Colonic mucosa (tissue), 4 donors: Measurements from ENCODE around the gene TMEM126B. TPM values are rescaled to one million over a fixed set of nuclear protein-coding genes. Genes with fewer than 3 reads are reported as not detected.

ENCODE experiments used
- DNase-seq: peaks from one replicate; pipeline ENCODE4 v3.0.0-alpha.2; 2020
- H3K27ac ChIP-seq: fragments of 200-600 bp; one replicate; pipeline ENCODE4 v1.8.0; 2021
- H3K27me3 ChIP-seq: fragments of 200-600 bp; one replicate; pipeline ENCODE4 v1.8.0; 2021
- H3K36me3 ChIP-seq: fragments of 200-600 bp; one replicate; pipeline ENCODE4 v1.8.0; 2021
- H3K4me1 ChIP-seq: fragments of 200-600 bp; one replicate; pipeline ENCODE4 v1.8.0; 2021; ENCODE audit warnings: mild to moderate bottlenecking
- H3K4me3 ChIP-seq: fragments of 200-600 bp; one replicate; pipeline ENCODE4 v1.8.0; 2021
- H3K9ac ChIP-seq, 2 donors: one replicate each; pipeline ENCODE4 v1.7.0; 2013; ENCODE audit warnings: control low read depth in 2 of 2, low read depth in 2 of 2, low read length in 2 of 2
- H3K9me3 ChIP-seq: fragments of 200-600 bp; one replicate; pipeline ENCODE4 v1.8.0; 2021
- intact Hi-C: fragments of 100-400 bp; cut with DNase I; formaldehyde crosslinking; loops from one replicate; pipeline ENCODE4 v1.14.1; 2022
- total RNA-seq, 2 donors: library from RNA; stranded (reverse); fragmentation: NEBNext Ultra II Directional in 1 of 2; extraction: Animal tissue kit (Norgen Biotek cat#: 25700) in 1 of 2; gene quantifications; one replicate each; pipeline ENCODE4 v1.2.1, GENCODE V29; 2021
- TF ChIP-seq, protein P1 (sequence below): fragments of 200-600 bp; IDR thresholded peaks from one replicate; pipeline ENCODE4 v1.8.0; 2022; ENCODE audit warnings: antibody characterized with exemption, mild to moderate bottlenecking
- donor health status: healthy.
- donor health status: DM: no; HTN: no; CAD: no.
- donor health status: DM: no; HTN: no; CAD: no.

TMEM126B gene
- total RNA-seq, 2 donors from 2014 or later: 43.5 to 47.7 TPM

DNA sequence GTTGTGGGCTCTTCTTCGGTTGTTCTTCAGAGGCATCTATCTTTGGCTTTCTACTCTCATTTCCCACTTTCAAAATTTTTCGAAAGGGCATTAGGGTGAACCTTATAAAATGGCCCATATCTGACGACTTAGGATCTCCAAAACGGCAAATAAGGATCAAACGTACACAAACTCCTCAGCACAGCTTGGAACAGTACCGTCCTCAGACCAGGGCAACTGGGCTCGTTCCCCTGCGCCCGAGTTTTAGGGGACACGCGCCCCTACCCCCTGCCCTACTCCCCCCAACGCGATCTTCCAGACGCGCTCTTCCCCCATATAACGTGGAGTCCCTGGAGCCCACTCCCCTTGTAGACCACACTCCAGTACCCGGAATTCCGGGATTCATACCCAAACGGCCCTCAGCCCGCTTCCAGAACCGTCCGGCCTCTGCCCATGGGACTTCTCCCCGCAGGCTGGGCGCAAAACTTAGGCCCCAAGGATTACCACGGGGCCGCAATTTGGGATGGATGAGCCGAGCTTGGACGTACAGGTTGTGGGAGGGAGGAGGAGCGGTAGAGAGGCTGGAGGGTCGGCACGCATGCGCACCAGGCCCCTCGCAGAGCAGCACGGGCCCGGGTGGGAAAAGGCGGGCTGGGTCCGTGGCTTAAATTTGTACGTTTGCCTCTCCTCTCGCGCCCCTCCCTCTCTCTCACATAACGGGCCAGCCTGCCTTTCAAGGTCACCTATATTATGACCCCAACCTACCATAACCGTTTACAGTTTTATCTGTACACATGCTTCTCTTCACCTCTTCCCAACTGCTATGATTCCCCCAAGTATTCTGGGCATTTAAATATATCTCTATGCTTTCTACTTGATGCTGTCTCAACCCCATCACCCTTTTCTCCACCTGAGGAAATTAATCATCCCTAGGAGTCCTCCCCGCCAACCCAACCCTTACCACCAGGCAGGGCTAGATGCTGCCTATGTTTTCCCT, 54.2 kb downstream of the TMEM126B start:
- intact Hi-C loops: no loop called here
- no peaks in the 10 kb centered on the region for H3K27me3 ChIP-seq
- H3K9me3 ChIP-seq: no peaks in the 10 kb centered on the region
- TF ChIP-seq, protein P1, sequence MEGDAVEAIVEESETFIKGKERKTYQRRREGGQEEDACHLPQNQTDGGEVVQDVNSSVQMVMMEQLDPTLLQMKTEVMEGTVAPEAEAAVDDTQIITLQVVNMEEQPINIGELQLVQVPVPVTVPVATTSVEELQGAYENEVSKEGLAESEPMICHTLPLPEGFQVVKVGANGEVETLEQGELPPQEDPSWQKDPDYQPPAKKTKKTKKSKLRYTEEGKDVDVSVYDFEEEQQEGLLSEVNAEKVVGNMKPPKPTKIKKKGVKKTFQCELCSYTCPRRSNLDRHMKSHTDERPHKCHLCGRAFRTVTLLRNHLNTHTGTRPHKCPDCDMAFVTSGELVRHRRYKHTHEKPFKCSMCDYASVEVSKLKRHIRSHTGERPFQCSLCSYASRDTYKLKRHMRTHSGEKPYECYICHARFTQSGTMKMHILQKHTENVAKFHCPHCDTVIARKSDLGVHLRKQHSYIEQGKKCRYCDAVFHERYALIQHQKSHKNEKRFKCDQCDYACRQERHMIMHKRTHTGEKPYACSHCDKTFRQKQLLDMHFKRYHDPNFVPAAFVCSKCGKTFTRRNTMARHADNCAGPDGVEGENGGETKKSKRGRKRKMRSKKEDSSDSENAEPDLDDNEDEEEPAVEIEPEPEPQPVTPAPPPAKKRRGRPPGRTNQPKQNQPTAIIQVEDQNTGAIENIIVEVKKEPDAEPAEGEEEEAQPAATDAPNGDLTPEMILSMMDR: no peak
- no peaks in the 10 kb centered on the region for H3K36me3 ChIP-seq
- H3K27ac ChIP-seq: no peak overlapping the region
- H3K9ac ChIP-seq: peak overlapping the region in 1 of 2 donors; percentile 64
- peak overlapping the region; percentile 31 for H3K4me3 ChIP-seq
- no peaks in the 10 kb centered on the region for H3K4me1 ChIP-seq
- DNase-seq: peak; percentile 64

DNA sequence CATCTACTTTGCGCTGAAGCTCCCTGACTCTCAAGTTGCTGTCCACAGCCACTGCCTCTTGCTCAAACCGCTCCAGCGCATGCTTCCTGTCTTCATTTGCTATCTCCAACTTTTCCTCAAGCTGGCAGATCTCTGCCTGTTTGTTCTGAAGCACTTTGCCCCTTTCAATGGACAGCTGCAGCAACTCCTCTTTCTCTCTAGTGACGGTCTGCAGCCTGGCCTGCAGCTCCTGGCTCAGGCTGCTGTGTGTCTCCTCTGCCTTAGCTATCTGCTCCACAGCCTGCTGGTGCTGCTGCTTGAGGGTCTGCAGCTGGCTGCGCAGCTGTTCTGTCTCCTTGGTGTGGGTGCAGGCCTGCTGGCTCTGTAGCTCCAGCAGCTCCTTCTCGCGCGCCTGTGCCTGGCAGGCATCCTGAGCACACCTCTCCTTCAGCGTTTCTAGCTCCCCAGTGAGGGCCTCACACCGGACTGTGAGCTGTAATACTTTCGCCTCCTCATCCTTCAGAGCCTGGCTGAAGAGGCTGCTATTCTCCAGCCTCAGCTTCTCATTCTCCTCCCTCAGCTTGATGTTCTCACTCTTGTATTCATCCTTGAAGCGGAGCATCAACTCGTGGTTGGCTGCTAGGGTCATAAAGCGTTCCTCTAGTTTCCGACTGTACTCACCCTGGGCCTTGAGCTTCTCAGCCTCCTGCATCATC, 56.9 kb downstream of the TMEM126B start:
- Histone ChIP-seq H3K27ac (peak overlapping the region; percentile 46), H3K27me3 (no peaks in the 10 kb centered on the region), H3K9me3 (no peaks in the 10 kb centered on the region), H3K4me1 (no peaks in the 10 kb centered on the region), H3K36me3 (no peaks in the 10 kb centered on the region), H3K4me3 (peak overlapping the region; percentile 26), H3K9ac (peak overlapping the region; percentile 1 to 5)
- intact Hi-C loops: no loop called here
- no peak for DNase-seq
- TF ChIP-seq, protein P1: no peak

DNA sequence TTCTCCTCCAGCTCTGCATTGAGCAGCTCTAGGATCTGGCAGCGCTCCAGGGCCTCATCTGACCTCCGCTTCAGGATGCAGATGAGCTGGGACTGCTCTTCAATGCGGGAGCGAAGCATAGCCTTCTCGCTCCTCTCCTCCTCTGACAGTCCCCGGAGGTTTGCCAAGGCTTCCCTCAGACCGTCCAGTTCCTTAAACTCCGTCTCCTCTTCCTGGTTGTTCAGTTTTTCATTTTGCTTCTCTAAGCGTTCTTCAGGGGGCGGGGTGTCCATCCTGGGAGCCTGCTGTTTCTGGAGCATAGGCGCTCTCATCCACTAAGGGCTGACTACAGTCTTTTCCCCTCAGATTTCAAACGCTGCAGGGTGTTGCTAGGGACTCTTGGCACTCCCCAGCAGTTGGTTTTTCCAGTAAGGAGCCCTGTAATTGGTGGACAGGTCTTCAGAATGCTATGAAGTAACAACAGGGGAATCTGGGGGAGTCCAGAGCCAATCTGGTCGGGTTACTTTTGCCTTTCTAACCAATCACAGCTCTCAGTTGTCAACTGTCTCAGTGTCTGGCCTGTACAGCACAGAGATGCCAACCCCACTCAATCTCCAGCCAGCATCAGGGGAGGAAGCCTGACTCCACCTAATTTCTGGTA, 57.5 kb downstream of the TMEM126B start, which contains the start of gene CCDC89:
TSS of gene CCDC89 (minus strand) at position 376 of the 640 bp plus-strand sequence. CDS start at position 311, 65 bp downstream.
- peak; percentile 59 for DNase-seq
- no peaks in the 10 kb centered on the region for H3K27me3 ChIP-seq

More for the DNA sequence above, 57.5 kb downstream of the TMEM126B start, which contains the start of gene CCDC89:
- Histone ChIP-seq H3K27ac (peak within 1 kb of the TSS; percentile 46), H3K9me3 (no peaks in the 10 kb centered on the region), H3K9ac (peak within 1 kb of the TSS; percentile 1 to 5), H3K36me3 (no peaks in the 10 kb centered on the region), H3K4me1 (no peaks in the 10 kb centered on the region), H3K4me3 (peak within 1 kb of the TSS; percentile 26)
- intact Hi-C loops: no loop called here
- TF ChIP-seq, protein P1: no peak

Other genes with a start within 250 kb of the TMEM126B start
- gene DLG2, start 1.2 kb upstream of the TMEM126B start, total RNA-seq: 1 to 10 TPM; 1.4 to 3.3 TPM
- 10 to 100 TPM; 22.0 to 36.4 TPM for gene TMEM126A, start 19.4 kb downstream of the TMEM126B start, total RNA-seq
- gene CREBZF, start 36.5 kb downstream of the TMEM126B start, total RNA-seq: 10 to 100 TPM; 35.4 to 44.6 TPM
- gene CCDC89, start 57.6 kb downstream of the TMEM126B start, total RNA-seq: 1 to 10 TPM; 1.4 to 1.7 TPM
- 100 to 1,000 TPM; 168 to 170 TPM for gene SYTL2, start 182.5 kb downstream of the TMEM126B start, total RNA-seq
- not detected for gene CCDC83, start 226.8 kb downstream of the TMEM126B start, total RNA-seq